Hepatocyte (in vitro differentiated cells): ENCODE data around the gene AKT1.

Source experiments
- CTCF ChIP-seq: fragments of 200-600 bp; sonication (generic); IDR thresholded peaks from 2 replicates; pipeline ENCODE4 v1.5.1; 2016; ENCODE audit warnings: antibody characterized with exemption, mild to moderate bottlenecking; ENCODE audit not compliant: poor library complexity
- EZH2 ChIP-seq: fragments of 200-600 bp; sonication (generic); IDR thresholded peaks from 2 replicates; pipeline ENCODE4 v1.6.1; 2016; ENCODE audit warnings: antibody characterized with exemption, mild to moderate bottlenecking, borderline replicate concordance
- EZH2phosphoT487 ChIP-seq: fragments of 200-600 bp; sonication (generic); IDR thresholded peaks from one replicate; pipeline ENCODE4 v1.6.1; 2018; ENCODE audit warnings: antibody characterized with exemption, mild to moderate bottlenecking, low read depth, moderate library complexity; ENCODE audit not compliant: unreplicated experiment, severe bottlenecking

DNA sequence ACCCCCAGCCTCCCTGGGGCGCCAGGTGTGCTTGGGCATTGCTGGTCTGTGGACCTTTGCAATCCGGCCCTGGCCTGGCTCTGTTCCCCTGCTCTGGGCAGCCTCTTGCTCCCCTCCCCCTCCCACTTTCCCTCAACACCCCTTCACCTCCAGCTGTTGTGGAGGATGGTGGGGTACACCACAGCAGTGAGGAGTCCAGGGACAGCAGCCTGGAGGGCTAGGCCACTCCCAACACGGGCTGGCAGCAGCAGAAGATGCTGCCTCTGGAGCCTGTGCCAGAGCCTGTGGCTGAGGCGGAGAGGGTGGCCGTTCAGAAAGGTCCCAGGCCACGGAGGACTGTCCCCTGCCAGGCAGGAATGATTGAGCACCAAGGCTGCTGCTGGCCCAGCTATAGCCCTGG lies 12.9 kb upstream of the AKT1 start:
- TF ChIP-seq CTCF: no peak
- TF ChIP-seq EZH2: no peak
- no peak for TF ChIP-seq EZH2phosphoT487
